Measurements from ENCODE around the gene TM9SF4. TPM values are rescaled to one million over a fixed set of nuclear protein-coding genes. Genes with fewer than 3 reads are reported as not detected.
"Not testable (repeated sequence)": the region's sequence is repeated elsewhere in the genome, so short reads cannot be mapped to it uniquely, and the experiment has no call there.

The TM9SF4 gene
- total and polyA plus RNA-seq, 2 of the 8 experiments (the other 6 are each of a cell fraction or from before 2014, with no cell fraction given) = 38.4 to 68.7 TPM

- H2AFZ ChIP-seq (ENCODE audit: low read length); H3K23ac ChIP-seq (ENCODE audit: insufficient read length); H2BK120ac ChIP-seq (replicated peaks; ENCODE audit: low read depth, low read length); H3K4ac ChIP-seq (replicated peaks; ENCODE audit: insufficient read length, low read depth, low read length); FAIRE-seq; H4K91ac ChIP-seq (replicated peaks; ENCODE audit: insufficient read length, low read length); H3K27ac ChIP-seq (ENCODE audit: low read depth, low read length); H2BK5ac ChIP-seq (ENCODE audit: low read depth, low read length); H4K8ac ChIP-seq (ENCODE audit: extremely low read depth, insufficient read depth, low read length); H3K14ac ChIP-seq (ENCODE audit: insufficient read length); CTCF ChIA-PET (ENCODE audit: partially characterized antibody); H3K9ac ChIP-seq (replicated peaks in 1 of 4; ENCODE audit: extremely low read depth in 1 of 4, low read depth in 3 of 4, low read length in 3 of 4); DNase-seq (ENCODE audit: low read depth in 1 of 2, low spot score in 2 of 2); H3K4me1 ChIP-seq (replicated peaks in 1 of 4; ENCODE audit: control insufficient read depth in 3 of 4, insufficient read depth in 4 of 4, low read length in 3 of 4); H3K79me1 ChIP-seq (ENCODE audit: low read depth, low read length); H4K5ac ChIP-seq (ENCODE audit: insufficient read length, low read depth, low read length); H2BK20ac ChIP-seq (ENCODE audit: low read length); H3K27me3 ChIP-seq (replicated peaks in 1 of 4; ENCODE audit: control insufficient read depth in 3 of 4, extremely low read depth in 1 of 4, insufficient read depth in 3 of 4, low read length in 3 of 4); H3K9me3 ChIP-seq (ENCODE audit: insufficient read depth in 2 of 2, low read depth in 1 of 2, low read length in 1 of 2); H2BK15ac ChIP-seq (ENCODE audit: low read length); H2AK5ac ChIP-seq (ENCODE audit: low read depth, low read length); H3K56ac ChIP-seq (replicated peaks; ENCODE audit: insufficient read length, low read depth, low read length); H3K23me2 ChIP-seq (ENCODE audit: low read depth, low read length); H3K4me3 ChIP-seq (ENCODE audit: extremely low read depth in 1 of 4, insufficient read depth in 2 of 4, low read depth in 3 of 4, low read length in 4 of 4); H3K18ac ChIP-seq (ENCODE audit: extremely low read depth, low read length); H3K4me2 ChIP-seq (ENCODE audit: insufficient read depth in 1 of 2, low read depth in 2 of 2, low read length in 2 of 2): not testable (repeated sequence)
- Histone ChIP-seq H3K36me3 (ENCODE audit: control insufficient read depth in 2 of 4, insufficient read depth in 4 of 4, low read length in 3 of 4) (peaks cover 48 to 63% (median 53%) of the 10 kb centered on the region in 4 experiments), H4K20me1 (replicated peaks in 1 of 2; ENCODE audit: control insufficient read depth in 1 of 2, insufficient read depth in 2 of 2, low read length in 2 of 2) (peaks cover 14 to 18% of the 10 kb centered on the region in 2 experiments), H3K79me2 (ENCODE audit: control insufficient read depth in 1 of 2, insufficient read depth in 2 of 2, low read length in 2 of 2) (peaks cover 0 to 20% of the 10 kb centered on the region in 2 experiments; a peak in 3 of 4 replicates), H2BK12ac (ENCODE audit: low read depth, low read length) (0 out of 2 replicates have a peak overlapping the region, but pooled peaks have one; percentile 39)
- 88% methylated on average over 9 of the region's 11 CpGs; no CpG with 5 or more reads in 1 of the 2 experiments for WGBS, 2 experiments (ENCODE audit: extremely low coverage in 1 of 2, insufficient coverage in 1 of 2, insufficient read length in 1 of 2, insufficient replicate concordance in 2 of 2, low coverage in 1 of 2, low lambda C conversion rate in 2 of 2, missing lambda C conversion rate in 1 of 2)
- POLR2A ChIA-PET (ENCODE audit: partially characterized antibody) = interaction anchor here (1.5 kb wide), 2 partner anchors 9 to 10 kb away, joined by 3 to 6 read pairs; partner anchors contain the start of gene PLAGL2
These were observed 87.1 kb downstream of the TM9SF4 start for GRCh38 chr20:32196613-32197012.

All from H1 (cell line).